Stimulated activated naive CD8-positive, alpha-beta T cell treated with anti-CD3 and anti-CD28 coated beads, Interleukin-15, Interleukin-2, amounts not matched to agents 100 ng/mL and 50 ng/mL, for 24 hours (primary cell): ENCODE results near the gene ZBED5.
"Not testable (repeated sequence)": the region's sequence is repeated elsewhere in the genome, so short reads cannot be mapped to it uniquely, and the experiment has no call there.

Experiments used
- H3K27ac Mint-ChIP-seq: one replicate; pipeline ENCODE4 v1.8.0; 2021; ENCODE audit warnings: mild to moderate bottlenecking, mixed read lengths
- H3K27me3 Mint-ChIP-seq: one replicate; pipeline ENCODE4 v1.8.0; 2021; ENCODE audit warnings: mixed read lengths
- H3K36me3 Mint-ChIP-seq: one replicate; pipeline ENCODE4 v1.8.0; 2021; ENCODE audit warnings: low read depth, mixed read lengths
- H3K4me1 Mint-ChIP-seq: one replicate; pipeline ENCODE4 v1.8.0; 2021; ENCODE audit warnings: low read depth, mixed read lengths
- H3K4me3 Mint-ChIP-seq: one replicate; pipeline ENCODE4 v1.8.0; 2021; ENCODE audit warnings: mild to moderate bottlenecking, mixed read lengths
- H3K9me3 Mint-ChIP-seq: one replicate; pipeline ENCODE4 v1.8.0; 2021; ENCODE audit warnings: mixed read lengths

Gene ZBED5

GRCh38 chr11:10828402-10828801 lies 29.5 kb downstream of the ZBED5 start:
- H3K4me3 Mint-ChIP-seq, result no peak overlapping the region
- no peaks in the 10 kb centered on the region for H3K9me3 Mint-ChIP-seq
- peaks cover 11% of the 10 kb centered on the region for H3K4me1 Mint-ChIP-seq
- H3K36me3 Mint-ChIP-seq, result no peaks in the 10 kb centered on the region
- H3K27ac Mint-ChIP-seq, result no peak overlapping the region
- H3K27me3 Mint-ChIP-seq, result no peaks in the 10 kb centered on the region

GRCh38 chr11:10824888-10825287 lies 33.0 kb downstream of the ZBED5 start:
- Mint-ChIP-seq H3K27me3 (no peaks in the 10 kb centered on the region), H3K9me3 (no peaks in the 10 kb centered on the region), H3K27ac (no peak overlapping the region), H3K36me3 (peaks cover 7% of the 10 kb centered on the region), H3K4me3 (no peak overlapping the region), H3K4me1 (peaks cover 16% of the 10 kb centered on the region)

GRCh38 chr11:10823152-10823579 lies 34.7 kb downstream of the ZBED5 start:
- Mint-ChIP-seq H3K4me3 (no peak overlapping the region), H3K4me1 (peaks cover 16% of the 10 kb centered on the region), H3K27me3 (no peaks in the 10 kb centered on the region), H3K9me3 (no peaks in the 10 kb centered on the region), H3K36me3 (peaks cover 7% of the 10 kb centered on the region), H3K27ac (peak overlapping the region; percentile 66)

GRCh38 chr11:10822491-10822890 lies 35.4 kb downstream of the ZBED5 start:
- not testable (repeated sequence) for H3K9me3 Mint-ChIP-seq, H3K4me3 Mint-ChIP-seq, H3K27ac Mint-ChIP-seq, H3K36me3 Mint-ChIP-seq, H3K27me3 Mint-ChIP-seq
- H3K4me1 Mint-ChIP-seq, result peaks cover 16% of the 10 kb centered on the region

- H3K36me3 Mint-ChIP-seq, result peaks cover 7% of the 10 kb centered on the region
- H3K27me3 Mint-ChIP-seq, result no peaks in the 10 kb centered on the region
- no peaks in the 10 kb centered on the region for H3K9me3 Mint-ChIP-seq
- H3K4me1 Mint-ChIP-seq, result peaks cover 4% of the 10 kb centered on the region
- no peak overlapping the region for H3K4me3 Mint-ChIP-seq
- H3K27ac Mint-ChIP-seq, result no peak overlapping the region
These were observed 39.3 kb downstream of the ZBED5 start for GRCh38 chr11:10818594-10818993.

GRCh38 chr11:10813945-10814344 lies 43.9 kb downstream of the ZBED5 start:
- H3K4me3 Mint-ChIP-seq, result no peak overlapping the region
- no peak overlapping the region for H3K27ac Mint-ChIP-seq
- H3K9me3 Mint-ChIP-seq, result no peaks in the 10 kb centered on the region
- H3K27me3 Mint-ChIP-seq, result no peaks in the 10 kb centered on the region
- H3K36me3 Mint-ChIP-seq, result no peaks in the 10 kb centered on the region
- H3K4me1 Mint-ChIP-seq, result peaks cover 12% of the 10 kb centered on the region

GRCh38 chr11:10809373-10810160 lies 48.3 kb downstream of the ZBED5 start:
- Mint-ChIP-seq H3K9me3 (no peaks in the 10 kb centered on the region), H3K36me3 (peaks cover 38% of the 10 kb centered on the region), H3K4me1 (peaks cover 41% of the 10 kb centered on the region)

GRCh38 chr11:10808553-10809372 lies 49.1 kb downstream of the ZBED5 start, which contains the start of gene EIF4G2:
Gene EIF4G2, minus strand, starts transcription at chr11:10808926.
- Mint-ChIP-seq H3K9me3 (no peaks in the 10 kb centered on the region), H3K4me3 (peak within 1 kb of the TSS; percentile 95), H3K4me1 (peaks cover 48% of the 10 kb centered on the region), H3K36me3 (peaks cover 46% of the 10 kb centered on the region), H3K27me3 (no peaks in the 10 kb centered on the region), H3K27ac (peak within 1 kb of the TSS; percentile 98)

More at GRCh38 chr11:10809373-10810160, 48.3 kb downstream of the ZBED5 start:
- H3K27ac Mint-ChIP-seq, result peak overlapping the region; percentile 98
- peak overlapping the region; percentile 95 for H3K4me3 Mint-ChIP-seq
- H3K27me3 Mint-ChIP-seq, result no peaks in the 10 kb centered on the region

- H3K27me3 Mint-ChIP-seq, result no peaks in the 10 kb centered on the region
- H3K4me1 Mint-ChIP-seq, result peaks cover 54% of the 10 kb centered on the region
- H3K9me3 Mint-ChIP-seq, result no peaks in the 10 kb centered on the region
- peaks cover 52% of the 10 kb centered on the region for H3K36me3 Mint-ChIP-seq
- H3K4me3 Mint-ChIP-seq, result peak overlapping the region; percentile 95
- H3K27ac Mint-ChIP-seq, result peak overlapping the region; percentile 98
These were observed 49.7 kb downstream of the ZBED5 start for GRCh38 chr11:10808235-10808552.

- no peaks in the 10 kb centered on the region for H3K9me3 Mint-ChIP-seq
- peak overlapping the region; percentile 98 for H3K27ac Mint-ChIP-seq
- H3K4me3 Mint-ChIP-seq, result peak overlapping the region; percentile 95
- H3K27me3 Mint-ChIP-seq, result no peaks in the 10 kb centered on the region
- peaks cover 57% of the 10 kb centered on the region for H3K36me3 Mint-ChIP-seq
- peaks cover 59% of the 10 kb centered on the region for H3K4me1 Mint-ChIP-seq
These were observed 50.2 kb downstream of the ZBED5 start for GRCh38 chr11:10807493-10808234.

GRCh38 chr11:10806206-10806605 lies 51.6 kb downstream of the ZBED5 start:
- Mint-ChIP-seq H3K27ac (peak overlapping the region; percentile 98), H3K36me3 (peaks cover 72% of the 10 kb centered on the region), H3K4me3 (peak overlapping the region; percentile 95)

GRCh38 chr11:10805741-10806140 lies 52.1 kb downstream of the ZBED5 start:
- H3K4me3 Mint-ChIP-seq, result peak overlapping the region; percentile 72
- peak overlapping the region; percentile 98 for H3K27ac Mint-ChIP-seq
- H3K9me3 Mint-ChIP-seq, result no peaks in the 10 kb centered on the region
- peaks cover 76% of the 10 kb centered on the region for H3K4me1 Mint-ChIP-seq
- peaks cover 76% of the 10 kb centered on the region for H3K36me3 Mint-ChIP-seq
- no peaks in the 10 kb centered on the region for H3K27me3 Mint-ChIP-seq

More at GRCh38 chr11:10806206-10806605, 51.6 kb downstream of the ZBED5 start:
- H3K9me3 Mint-ChIP-seq, result no peaks in the 10 kb centered on the region
- H3K4me1 Mint-ChIP-seq, result peaks cover 71% of the 10 kb centered on the region
- no peaks in the 10 kb centered on the region for H3K27me3 Mint-ChIP-seq

GRCh38 chr11:10803676-10804075 lies 54.2 kb downstream of the ZBED5 start:
- H3K36me3 Mint-ChIP-seq, result peaks cover 97% of the 10 kb centered on the region
- H3K27me3 Mint-ChIP-seq, result no peaks in the 10 kb centered on the region
- H3K4me3 Mint-ChIP-seq, result peak overlapping the region; percentile 5
- peaks cover 85% of the 10 kb centered on the region for H3K4me1 Mint-ChIP-seq
- peak overlapping the region; percentile 43 for H3K27ac Mint-ChIP-seq
- no peaks in the 10 kb centered on the region for H3K9me3 Mint-ChIP-seq
